HEK293 (cell line): ENCODE measurements around the gene MAGOH.

Experiments
- KLF10 ChIP-seq: fragments of 450-650 bp; IDR thresholded peaks from 2 replicates; pipeline ENCODE4 v1.5.1; 2018; ENCODE audit warnings: missing biosample characterization, mild to moderate bottlenecking, missing genetic modification characterization
- MEIS1 ChIP-seq: sonication (generic); formaldehyde crosslinking; IDR thresholded peaks from 2 replicates; pipeline ENCODE4 v1.8.1; 2022; ENCODE audit warnings: missing genetic modification reagents, mild to moderate bottlenecking, borderline replicate concordance
- TCF7L2 ChIP-seq: IDR thresholded peaks from 2 replicates; pipeline ENCODE4 v1.6.1; 2011; ENCODE audit warnings: low read depth, mild to moderate bottlenecking, inconsistent platforms, low read length, moderate library complexity, borderline replicate concordance
- ZBTB20 ChIP-seq: fragments of 450-650 bp; formaldehyde crosslinking; IDR thresholded peaks from 2 replicates; pipeline ENCODE4 v1.5.1; 2016; ENCODE audit warnings: missing biosample characterization, missing genetic modification characterization
- ZEB2 ChIP-seq: fragments of 450-650 bp; formaldehyde crosslinking; IDR thresholded peaks from 2 replicates; pipeline ENCODE4 v1.5.1; 2016; ENCODE audit warnings: missing biosample characterization, missing genetic modification characterization
- ZNF155 ChIP-seq: fragments of 450-650 bp; formaldehyde crosslinking; IDR thresholded peaks from 2 replicates; pipeline ENCODE4 v1.5.1; 2016; ENCODE audit warnings: missing biosample characterization, missing genetic modification characterization
- ZNF169 ChIP-seq: fragments of 450-650 bp; formaldehyde crosslinking; IDR thresholded peaks from 2 replicates; pipeline ENCODE4 v1.5.1; 2016; ENCODE audit warnings: missing biosample characterization, missing genetic modification characterization
- ZNF2 ChIP-seq: fragments of 450-650 bp; formaldehyde crosslinking; IDR thresholded peaks from 2 replicates; pipeline ENCODE4 v1.5.1; 2016; ENCODE audit warnings: missing biosample characterization, missing genetic modification characterization
- ZNF658 ChIP-seq: fragments of 450-650 bp; formaldehyde crosslinking; IDR thresholded peaks from 2 replicates; pipeline ENCODE4; 2016; ENCODE audit warnings: missing biosample characterization, missing genetic modification characterization
- ZNF768 ChIP-seq: fragments of 450-650 bp; formaldehyde crosslinking; IDR thresholded peaks from 2 replicates; pipeline ENCODE4 v1.5.1; 2018; ENCODE audit warnings: missing biosample characterization, mild to moderate bottlenecking, missing genetic modification characterization
- TF ChIP-seq, protein P1 (sequence below): fragments of 450-650 bp; formaldehyde crosslinking; IDR thresholded peaks from 2 replicates; pipeline ENCODE4 v1.5.1; 2016; ENCODE audit warnings: missing biosample characterization, missing genetic modification characterization
- TF ChIP-seq, protein P2 (sequence below): fragments of 450-650 bp; formaldehyde crosslinking; IDR thresholded peaks from 2 replicates; pipeline ENCODE4 v1.5.1; 2016; ENCODE audit warnings: missing biosample characterization, missing genetic modification characterization
- TF ChIP-seq, protein P3 (sequence below): fragments of 450-650 bp; formaldehyde crosslinking; IDR thresholded peaks from 2 replicates; pipeline ENCODE4 v1.5.1; 2016; ENCODE audit warnings: missing biosample characterization, missing genetic modification characterization, low read depth

DNA sequence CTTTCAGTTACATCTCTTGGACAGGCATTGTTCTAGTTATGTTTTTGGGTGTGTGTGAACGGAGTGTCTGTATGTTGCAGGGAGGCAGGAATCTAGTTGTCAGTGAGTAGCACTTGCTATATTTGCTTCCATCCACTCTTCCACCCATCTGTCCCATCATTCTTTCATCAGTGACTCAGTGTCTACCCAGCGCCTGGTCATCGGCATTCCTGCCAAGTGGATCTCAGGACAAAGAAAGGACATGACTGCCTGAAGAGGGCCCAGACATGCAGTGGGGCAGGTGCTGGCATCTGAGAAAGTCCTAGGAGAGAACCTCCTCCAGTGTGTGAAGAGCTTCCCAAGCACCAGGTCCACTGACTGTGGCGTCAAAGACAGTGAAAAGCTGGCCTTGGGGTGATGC is 27.3 kb upstream of the MAGOH start:
- TF ChIP-seq, protein P1, sequence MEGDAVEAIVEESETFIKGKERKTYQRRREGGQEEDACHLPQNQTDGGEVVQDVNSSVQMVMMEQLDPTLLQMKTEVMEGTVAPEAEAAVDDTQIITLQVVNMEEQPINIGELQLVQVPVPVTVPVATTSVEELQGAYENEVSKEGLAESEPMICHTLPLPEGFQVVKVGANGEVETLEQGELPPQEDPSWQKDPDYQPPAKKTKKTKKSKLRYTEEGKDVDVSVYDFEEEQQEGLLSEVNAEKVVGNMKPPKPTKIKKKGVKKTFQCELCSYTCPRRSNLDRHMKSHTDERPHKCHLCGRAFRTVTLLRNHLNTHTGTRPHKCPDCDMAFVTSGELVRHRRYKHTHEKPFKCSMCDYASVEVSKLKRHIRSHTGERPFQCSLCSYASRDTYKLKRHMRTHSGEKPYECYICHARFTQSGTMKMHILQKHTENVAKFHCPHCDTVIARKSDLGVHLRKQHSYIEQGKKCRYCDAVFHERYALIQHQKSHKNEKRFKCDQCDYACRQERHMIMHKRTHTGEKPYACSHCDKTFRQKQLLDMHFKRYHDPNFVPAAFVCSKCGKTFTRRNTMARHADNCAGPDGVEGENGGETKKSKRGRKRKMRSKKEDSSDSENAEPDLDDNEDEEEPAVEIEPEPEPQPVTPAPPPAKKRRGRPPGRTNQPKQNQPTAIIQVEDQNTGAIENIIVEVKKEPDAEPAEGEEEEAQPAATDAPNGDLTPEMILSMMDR, result no peak
- TF ChIP-seq KLF10 (tag by site-specific recombination) (no peak), ZEB2 (tag by site-specific recombination) (no peak), ZNF169 (tag by site-specific recombination) (no peak), ZBTB20 (no peak), TCF7L2 (no peak), ZNF155 (tag by site-specific recombination) (no peak), ZNF658 (tag by site-specific recombination) (no peak), ZNF768 (tag by site-specific recombination) (no peak), ZNF2 (tag by site-specific recombination) (no peak), MEIS1 (CRISPR knock-in tag) (no peak)
- TF ChIP-seq, protein P2, sequence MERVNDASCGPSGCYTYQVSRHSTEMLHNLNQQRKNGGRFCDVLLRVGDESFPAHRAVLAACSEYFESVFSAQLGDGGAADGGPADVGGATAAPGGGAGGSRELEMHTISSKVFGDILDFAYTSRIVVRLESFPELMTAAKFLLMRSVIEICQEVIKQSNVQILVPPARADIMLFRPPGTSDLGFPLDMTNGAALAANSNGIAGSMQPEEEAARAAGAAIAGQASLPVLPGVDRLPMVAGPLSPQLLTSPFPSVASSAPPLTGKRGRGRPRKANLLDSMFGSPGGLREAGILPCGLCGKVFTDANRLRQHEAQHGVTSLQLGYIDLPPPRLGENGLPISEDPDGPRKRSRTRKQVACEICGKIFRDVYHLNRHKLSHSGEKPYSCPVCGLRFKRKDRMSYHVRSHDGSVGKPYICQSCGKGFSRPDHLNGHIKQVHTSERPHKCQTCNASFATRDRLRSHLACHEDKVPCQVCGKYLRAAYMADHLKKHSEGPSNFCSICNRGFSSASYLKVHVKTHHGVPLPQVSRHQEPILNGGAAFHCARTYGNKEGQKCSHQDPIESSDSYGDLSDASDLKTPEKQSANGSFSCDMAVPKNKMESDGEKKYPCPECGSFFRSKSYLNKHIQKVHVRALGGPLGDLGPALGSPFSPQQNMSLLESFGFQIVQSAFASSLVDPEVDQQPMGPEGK, result no peak
- TF ChIP-seq, protein P3, sequence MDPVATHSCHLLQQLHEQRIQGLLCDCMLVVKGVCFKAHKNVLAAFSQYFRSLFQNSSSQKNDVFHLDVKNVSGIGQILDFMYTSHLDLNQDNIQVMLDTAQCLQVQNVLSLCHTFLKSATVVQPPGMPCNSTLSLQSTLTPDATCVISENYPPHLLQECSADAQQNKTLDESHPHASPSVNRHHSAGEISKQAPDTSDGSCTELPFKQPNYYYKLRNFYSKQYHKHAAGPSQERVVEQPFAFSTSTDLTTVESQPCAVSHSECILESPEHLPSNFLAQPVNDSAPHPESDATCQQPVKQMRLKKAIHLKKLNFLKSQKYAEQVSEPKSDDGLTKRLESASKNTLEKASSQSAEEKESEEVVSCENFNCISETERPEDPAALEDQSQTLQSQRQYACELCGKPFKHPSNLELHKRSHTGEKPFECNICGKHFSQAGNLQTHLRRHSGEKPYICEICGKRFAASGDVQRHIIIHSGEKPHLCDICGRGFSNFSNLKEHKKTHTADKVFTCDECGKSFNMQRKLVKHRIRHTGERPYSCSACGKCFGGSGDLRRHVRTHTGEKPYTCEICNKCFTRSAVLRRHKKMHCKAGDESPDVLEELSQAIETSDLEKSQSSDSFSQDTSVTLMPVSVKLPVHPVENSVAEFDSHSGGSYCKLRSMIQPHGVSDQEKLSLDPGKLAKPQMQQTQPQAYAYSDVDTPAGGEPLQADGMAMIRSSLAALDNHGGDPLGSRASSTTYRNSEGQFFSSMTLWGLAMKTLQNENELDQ (tag by site-specific recombination), result no peak
